Transverse colon (tissue), 4 donors: ENCODE results near the gene C22orf42.

Experiments used
- POLR2A ChIP-seq: fragments of 450-650 bp; IDR thresholded peaks from one replicate; pipeline ENCODE4 v1.6.1; 2016; ENCODE audit warnings: antibody characterized with exemption, mild to moderate bottlenecking, moderate library complexity
- POLR2AphosphoS5 ChIP-seq, 3 donors: sonication (generic); formaldehyde crosslinking; IDR thresholded peaks; one replicate each; pipeline ENCODE4 v1.6.1; 2016; ENCODE audit warnings: antibody characterized with exemption in 3 of 3
- TF ChIP-seq, protein P1 (sequence below), 5 experiments: fragments of 200-600 bp in 3 of 5; fragments of 450-650 bp in 2 of 5; sonication (generic) in 3 of 5; IDR thresholded peaks; 1 replicate in 2 of 5; 2 replicates in 3 of 5; pipeline ENCODE4 v1.5.1; 2016 to 2017; ENCODE audit warnings: antibody characterized with exemption in 5 of 5, inconsistent platforms in 3 of 5, mild to moderate bottlenecking in 2 of 5, moderate library complexity in 1 of 5

DNA sequence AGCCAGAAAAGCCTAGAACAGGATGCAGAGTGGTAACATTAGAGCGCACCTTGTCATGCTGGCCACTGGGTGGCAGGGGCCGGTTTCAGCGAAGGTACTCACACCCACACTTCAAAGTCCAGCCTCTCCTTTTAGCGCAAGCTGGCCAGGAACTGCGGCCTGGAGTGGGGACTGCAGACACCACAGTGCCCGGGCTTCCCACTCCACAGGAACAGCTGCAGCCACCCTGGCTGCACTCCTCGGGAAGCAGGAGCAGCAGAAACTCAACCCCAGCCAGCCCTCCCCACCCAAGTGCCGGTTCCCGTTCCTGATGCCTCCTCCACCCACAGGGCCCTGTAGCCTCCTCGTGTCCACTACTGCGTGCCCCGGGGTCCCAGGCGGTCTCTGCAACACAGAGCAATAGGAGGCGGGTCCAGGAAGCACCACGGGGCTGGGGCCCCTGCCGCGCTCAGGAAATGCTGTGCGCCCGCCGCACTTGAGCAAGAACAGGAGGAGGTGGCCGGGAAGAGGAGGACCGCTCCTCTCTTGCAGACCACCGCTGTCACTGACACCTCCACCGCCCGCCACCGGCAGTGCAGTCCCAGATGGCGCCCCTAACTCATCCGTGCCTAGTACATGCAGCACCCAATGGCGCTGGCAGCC, 43.6 kb upstream of the C22orf42 start:
- TF ChIP-seq POLR2A (no peak), POLR2AphosphoS5 (IDR thresholded peaks at IDR 0.05) (no peak)
- TF ChIP-seq, protein P1, sequence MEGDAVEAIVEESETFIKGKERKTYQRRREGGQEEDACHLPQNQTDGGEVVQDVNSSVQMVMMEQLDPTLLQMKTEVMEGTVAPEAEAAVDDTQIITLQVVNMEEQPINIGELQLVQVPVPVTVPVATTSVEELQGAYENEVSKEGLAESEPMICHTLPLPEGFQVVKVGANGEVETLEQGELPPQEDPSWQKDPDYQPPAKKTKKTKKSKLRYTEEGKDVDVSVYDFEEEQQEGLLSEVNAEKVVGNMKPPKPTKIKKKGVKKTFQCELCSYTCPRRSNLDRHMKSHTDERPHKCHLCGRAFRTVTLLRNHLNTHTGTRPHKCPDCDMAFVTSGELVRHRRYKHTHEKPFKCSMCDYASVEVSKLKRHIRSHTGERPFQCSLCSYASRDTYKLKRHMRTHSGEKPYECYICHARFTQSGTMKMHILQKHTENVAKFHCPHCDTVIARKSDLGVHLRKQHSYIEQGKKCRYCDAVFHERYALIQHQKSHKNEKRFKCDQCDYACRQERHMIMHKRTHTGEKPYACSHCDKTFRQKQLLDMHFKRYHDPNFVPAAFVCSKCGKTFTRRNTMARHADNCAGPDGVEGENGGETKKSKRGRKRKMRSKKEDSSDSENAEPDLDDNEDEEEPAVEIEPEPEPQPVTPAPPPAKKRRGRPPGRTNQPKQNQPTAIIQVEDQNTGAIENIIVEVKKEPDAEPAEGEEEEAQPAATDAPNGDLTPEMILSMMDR (IDR thresholded peaks at IDR 0.05): peak; percentile 33 to 77 (median 58)
